Measurements from ENCODE around the gene ZNF280C.

Gene ZNF280C

DNA sequence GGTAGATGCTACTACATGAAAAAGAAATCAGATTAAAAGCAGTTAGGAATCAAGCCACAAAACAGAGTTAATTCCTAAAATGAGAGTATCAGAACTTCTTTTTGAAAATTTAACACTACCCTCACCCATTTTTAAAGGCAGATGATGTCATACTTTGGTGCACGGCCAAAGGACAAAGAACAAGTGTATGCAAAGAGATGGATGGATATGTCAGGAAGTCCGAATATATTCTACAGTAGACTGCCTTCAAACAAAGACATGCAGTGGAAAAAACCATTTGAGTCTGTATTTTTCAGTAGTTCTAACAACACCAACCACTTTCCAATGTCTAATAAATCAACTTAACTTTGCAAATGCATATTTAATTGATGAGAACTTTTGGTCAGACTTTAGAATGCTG, 105.3 kb downstream of the ZNF280C start (continued):
- TF ChIP-seq, protein P1, sequence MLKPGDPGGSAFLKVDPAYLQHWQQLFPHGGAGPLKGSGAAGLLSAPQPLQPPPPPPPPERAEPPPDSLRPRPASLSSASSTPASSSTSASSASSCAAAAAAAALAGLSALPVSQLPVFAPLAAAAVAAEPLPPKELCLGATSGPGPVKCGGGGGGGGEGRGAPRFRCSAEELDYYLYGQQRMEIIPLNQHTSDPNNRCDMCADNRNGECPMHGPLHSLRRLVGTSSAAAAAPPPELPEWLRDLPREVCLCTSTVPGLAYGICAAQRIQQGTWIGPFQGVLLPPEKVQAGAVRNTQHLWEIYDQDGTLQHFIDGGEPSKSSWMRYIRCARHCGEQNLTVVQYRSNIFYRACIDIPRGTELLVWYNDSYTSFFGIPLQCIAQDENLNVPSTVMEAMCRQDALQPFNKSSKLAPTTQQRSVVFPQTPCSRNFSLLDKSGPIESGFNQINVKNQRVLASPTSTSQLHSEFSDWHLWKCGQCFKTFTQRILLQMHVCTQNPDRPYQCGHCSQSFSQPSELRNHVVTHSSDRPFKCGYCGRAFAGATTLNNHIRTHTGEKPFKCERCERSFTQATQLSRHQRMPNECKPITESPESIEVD (tag by site-specific recombination; IDR thresholded peaks at IDR 0.05) = peak; percentile 84
- TF ChIP-seq HOXC10 (CRISPR knock-in tag; IDR thresholded peaks at IDR 0.05) = no peak
- TF ChIP-seq, protein P2, sequence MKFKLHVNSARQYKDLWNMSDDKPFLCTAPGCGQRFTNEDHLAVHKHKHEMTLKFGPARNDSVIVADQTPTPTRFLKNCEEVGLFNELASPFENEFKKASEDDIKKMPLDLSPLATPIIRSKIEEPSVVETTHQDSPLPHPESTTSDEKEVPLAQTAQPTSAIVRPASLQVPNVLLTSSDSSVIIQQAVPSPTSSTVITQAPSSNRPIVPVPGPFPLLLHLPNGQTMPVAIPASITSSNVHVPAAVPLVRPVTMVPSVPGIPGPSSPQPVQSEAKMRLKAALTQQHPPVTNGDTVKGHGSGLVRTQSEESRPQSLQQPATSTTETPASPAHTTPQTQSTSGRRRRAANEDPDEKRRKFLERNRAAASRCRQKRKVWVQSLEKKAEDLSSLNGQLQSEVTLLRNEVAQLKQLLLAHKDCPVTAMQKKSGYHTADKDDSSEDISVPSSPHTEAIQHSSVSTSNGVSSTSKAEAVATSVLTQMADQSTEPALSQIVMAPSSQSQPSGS (tag by site-specific recombination; IDR thresholded peaks at IDR 0.05; ENCODE audit: low read depth) = peak; percentile 89
- TF ChIP-seq, protein P3, sequence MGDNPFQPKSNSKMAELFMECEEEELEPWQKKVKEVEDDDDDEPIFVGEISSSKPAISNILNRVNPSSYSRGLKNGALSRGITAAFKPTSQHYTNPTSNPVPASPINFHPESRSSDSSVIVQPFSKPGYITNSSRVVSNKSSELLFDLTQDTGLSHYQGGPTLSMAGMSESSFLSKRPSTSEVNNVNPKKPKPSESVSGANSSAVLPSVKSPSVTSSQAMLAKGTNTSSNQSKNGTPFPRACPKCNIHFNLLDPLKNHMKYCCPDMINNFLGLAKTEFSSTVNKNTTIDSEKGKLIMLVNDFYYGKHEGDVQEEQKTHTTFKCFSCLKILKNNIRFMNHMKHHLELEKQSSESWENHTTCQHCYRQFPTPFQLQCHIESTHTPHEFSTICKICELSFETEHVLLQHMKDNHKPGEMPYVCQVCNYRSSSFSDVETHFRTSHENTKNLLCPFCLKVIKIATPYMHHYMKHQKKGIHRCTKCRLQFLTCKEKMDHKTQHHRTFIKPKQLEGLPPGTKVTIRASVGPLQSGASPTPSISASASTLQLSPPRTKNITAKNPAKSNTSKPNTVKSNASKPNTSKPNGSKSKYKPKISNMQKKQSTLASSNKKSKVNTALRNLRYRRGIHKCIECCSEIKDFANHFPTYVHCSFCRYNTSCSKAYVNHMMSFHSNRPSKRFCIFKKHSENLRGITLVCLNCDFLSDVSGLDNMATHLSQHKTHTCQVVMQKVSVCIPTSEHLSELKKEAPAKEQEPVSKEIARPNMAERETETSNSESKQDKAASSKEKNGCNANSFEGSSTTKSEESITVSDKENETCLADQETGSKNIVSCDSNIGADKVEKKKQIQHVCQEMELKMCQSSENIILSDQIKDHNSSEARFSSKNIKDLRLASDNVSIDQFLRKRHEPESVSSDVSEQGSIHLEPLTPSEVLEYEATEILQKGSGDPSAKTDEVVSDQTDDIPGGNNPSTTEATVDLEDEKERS (tag by site-specific recombination; IDR thresholded peaks at IDR 0.05) = no peak
- TF ChIP-seq, protein P4, sequence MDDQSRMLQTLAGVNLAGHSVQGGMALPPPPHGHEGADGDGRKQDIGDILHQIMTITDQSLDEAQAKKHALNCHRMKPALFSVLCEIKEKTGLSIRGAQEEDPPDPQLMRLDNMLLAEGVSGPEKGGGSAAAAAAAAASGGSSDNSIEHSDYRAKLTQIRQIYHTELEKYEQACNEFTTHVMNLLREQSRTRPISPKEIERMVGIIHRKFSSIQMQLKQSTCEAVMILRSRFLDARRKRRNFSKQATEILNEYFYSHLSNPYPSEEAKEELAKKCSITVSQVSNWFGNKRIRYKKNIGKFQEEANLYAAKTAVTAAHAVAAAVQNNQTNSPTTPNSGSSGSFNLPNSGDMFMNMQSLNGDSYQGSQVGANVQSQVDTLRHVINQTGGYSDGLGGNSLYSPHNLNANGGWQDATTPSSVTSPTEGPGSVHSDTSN (CRISPR knock-in tag; IDR thresholded peaks at IDR 0.05) = no peak
- no peak for TF ChIP-seq KLF8 (tag by site-specific recombination; IDR thresholded peaks at IDR 0.05)
- no peak for TF ChIP-seq ZNF24 (tag by site-specific recombination; IDR thresholded peaks at IDR 0.05)
- TF ChIP-seq OSR2 (tag by site-specific recombination; IDR thresholded peaks at IDR 0.05) = 0 out of 2 replicates have a peak, but pooled peaks have one; percentile 50
- TF ChIP-seq, protein P5, sequence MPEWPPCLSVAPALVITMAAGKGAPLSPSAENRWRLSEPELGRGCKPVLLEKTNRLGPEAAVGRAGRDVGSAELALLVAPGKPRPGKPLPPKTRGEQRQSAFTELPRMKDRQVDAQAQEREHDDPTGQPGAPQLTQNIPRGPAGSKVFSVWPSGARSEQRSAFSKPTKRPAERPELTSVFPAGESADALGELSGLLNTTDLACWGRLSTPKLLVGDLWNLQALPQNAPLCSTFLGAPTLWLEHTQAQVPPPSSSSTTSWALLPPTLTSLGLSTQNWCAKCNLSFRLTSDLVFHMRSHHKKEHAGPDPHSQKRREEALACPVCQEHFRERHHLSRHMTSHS (tag by site-specific recombination; IDR thresholded peaks at IDR 0.05) = no peak
- TF ChIP-seq ZNF621 (tag by site-specific recombination; IDR thresholded peaks at IDR 0.05) = no peak
- TF ChIP-seq IKZF3 (tag by site-specific recombination; IDR thresholded peaks at IDR 0.05) = 0 out of 2 replicates have a peak, but pooled peaks have one; percentile 10
- no peak for TF ChIP-seq KLF9 (tag by site-specific recombination; IDR thresholded peaks at IDR 0.05; ENCODE audit: low read depth)
- TF ChIP-seq, protein P6, sequence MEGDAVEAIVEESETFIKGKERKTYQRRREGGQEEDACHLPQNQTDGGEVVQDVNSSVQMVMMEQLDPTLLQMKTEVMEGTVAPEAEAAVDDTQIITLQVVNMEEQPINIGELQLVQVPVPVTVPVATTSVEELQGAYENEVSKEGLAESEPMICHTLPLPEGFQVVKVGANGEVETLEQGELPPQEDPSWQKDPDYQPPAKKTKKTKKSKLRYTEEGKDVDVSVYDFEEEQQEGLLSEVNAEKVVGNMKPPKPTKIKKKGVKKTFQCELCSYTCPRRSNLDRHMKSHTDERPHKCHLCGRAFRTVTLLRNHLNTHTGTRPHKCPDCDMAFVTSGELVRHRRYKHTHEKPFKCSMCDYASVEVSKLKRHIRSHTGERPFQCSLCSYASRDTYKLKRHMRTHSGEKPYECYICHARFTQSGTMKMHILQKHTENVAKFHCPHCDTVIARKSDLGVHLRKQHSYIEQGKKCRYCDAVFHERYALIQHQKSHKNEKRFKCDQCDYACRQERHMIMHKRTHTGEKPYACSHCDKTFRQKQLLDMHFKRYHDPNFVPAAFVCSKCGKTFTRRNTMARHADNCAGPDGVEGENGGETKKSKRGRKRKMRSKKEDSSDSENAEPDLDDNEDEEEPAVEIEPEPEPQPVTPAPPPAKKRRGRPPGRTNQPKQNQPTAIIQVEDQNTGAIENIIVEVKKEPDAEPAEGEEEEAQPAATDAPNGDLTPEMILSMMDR (tag by site-specific recombination; IDR thresholded peaks at IDR 0.05) = no peak
- TF ChIP-seq ZNF10 (tag by site-specific recombination; IDR thresholded peaks at IDR 0.05) = peak; percentile 25; the same call in 1 of the 2 replicates
- TF ChIP-seq, protein P7, sequence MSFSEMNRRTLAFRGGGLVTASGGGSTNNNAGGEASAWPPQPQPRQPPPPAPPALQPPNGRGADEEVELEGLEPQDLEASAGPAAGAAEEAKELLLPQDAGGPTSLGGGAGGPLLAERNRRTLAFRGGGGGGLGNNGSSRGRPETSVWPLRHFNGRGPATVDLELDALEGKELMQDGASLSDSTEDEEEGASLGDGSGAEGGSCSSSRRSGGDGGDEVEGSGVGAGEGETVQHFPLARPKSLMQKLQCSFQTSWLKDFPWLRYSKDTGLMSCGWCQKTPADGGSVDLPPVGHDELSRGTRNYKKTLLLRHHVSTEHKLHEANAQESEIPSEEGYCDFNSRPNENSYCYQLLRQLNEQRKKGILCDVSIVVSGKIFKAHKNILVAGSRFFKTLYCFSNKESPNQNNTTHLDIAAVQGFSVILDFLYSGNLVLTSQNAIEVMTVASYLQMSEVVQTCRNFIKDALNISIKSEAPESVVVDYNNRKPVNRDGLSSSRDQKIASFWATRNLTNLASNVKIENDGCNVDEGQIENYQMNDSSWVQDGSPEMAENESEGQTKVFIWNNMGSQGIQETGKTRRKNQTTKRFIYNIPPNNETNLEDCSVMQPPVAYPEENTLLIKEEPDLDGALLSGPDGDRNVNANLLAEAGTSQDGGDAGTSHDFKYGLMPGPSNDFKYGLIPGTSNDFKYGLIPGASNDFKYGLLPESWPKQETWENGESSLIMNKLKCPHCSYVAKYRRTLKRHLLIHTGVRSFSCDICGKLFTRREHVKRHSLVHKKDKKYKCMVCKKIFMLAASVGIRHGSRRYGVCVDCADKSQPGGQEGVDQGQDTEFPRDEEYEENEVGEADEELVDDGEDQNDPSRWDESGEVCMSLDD (tag by site-specific recombination; IDR thresholded peaks at IDR 0.05) = no peak
- TF ChIP-seq, protein P8, sequence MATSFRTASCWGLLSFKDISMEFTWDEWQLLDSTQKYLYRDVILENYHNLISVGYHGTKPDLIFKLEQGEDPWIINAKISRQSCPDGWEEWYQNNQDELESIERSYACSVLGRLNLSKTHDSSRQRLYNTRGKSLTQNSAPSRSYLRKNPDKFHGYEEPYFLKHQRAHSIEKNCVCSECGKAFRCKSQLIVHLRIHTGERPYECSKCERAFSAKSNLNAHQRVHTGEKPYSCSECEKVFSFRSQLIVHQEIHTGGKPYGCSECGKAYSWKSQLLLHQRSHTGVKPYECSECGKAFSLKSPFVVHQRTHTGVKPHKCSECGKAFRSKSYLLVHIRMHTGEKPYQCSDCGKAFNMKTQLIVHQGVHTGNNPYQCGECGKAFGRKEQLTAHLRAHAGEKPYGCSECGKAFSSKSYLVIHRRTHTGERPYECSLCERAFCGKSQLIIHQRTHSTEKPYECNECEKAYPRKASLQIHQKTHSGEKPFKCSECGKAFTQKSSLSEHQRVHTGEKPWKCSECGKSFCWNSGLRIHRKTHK (tag by site-specific recombination; IDR thresholded peaks at IDR 0.05) = no peak

Data from HEK293 (cell line).